NCI-H1105 (cell line): ENCODE results near the gene TARBP2.
"Not testable (repeated sequence)": the region's sequence is repeated elsewhere in the genome, so short reads cannot be mapped to it uniquely, and the experiment has no call there.

Source experiments
- DNase-seq: peaks from one replicate; lab custom pipeline; 2025; lab: John Stamatoyannopoulos, UW

The TARBP2 gene

DNA sequence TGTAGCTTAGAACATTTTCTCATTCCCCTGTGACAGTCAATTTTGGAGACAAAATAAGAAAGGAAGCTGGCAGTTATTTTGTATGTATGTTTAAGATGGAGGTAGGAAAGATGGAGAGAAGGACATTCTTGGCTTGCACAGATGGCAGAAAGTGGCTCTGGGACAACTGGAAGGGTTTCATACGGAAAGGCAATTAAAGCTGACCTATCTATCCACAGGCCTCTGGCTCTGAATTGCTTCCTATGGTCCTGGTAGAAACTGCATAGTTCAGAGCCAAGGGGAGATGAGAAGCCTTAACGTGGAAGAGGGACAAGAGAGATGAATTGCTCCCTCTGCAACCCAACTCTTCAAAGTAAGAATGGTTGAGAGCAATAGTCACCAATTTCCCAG lies 14.2 kb downstream of the TARBP2 start:
- DNase-seq, result no peak

DNA sequence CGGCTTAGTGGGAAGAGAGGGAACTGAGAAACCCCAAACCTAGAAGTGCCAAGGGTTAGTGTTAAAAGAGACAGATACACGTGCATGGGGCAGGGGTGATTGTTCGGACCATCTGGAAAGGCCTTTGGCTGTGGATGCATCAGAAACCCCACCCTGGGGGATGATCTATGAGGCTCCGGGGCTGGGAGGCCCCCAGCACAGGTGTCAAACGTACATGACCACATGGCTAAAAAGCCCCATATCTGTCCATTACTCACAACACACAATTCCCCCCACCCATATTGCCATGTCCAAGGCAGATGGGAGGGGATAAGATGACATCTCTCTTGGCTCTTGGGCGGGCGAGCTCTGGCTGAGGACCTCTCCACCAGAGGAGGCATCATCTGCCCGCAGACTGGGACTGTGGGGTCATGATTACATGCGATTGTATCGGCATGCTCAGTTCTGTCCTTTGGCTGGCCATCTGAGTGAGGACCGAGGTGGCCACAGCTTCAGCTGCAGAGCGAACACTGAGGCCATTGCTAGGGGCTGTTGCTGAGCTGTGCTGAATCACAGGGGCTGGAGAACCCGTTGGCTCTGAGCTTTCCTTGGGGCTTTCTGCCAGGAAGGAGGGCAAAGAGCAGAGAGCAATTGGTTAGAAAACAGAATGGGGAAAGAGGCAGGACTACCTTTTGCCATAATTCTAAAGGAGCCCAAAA lies 15.8 kb downstream of the TARBP2 start:
- DNase-seq, result no peak

DNA sequence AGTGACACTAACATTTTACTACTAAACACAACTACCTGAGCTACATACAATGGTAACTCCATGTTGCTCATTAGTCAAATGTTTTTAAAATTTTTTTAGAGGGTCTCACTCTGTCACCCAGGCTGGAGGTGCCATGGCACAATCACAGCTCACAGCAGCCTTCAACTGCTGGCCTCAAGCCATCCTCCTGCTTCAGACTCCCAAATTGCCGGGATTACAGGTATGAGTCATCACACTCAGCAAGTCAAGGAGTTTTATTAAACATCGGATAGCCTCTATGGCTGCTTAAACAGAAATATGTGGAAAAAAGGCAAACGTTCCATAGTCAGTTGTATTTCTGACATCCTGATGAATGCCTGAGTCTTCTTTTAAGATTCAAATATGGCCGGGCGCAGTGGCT lies 17.3 kb downstream of the TARBP2 start:
- DNase-seq, result no peak

DNA sequence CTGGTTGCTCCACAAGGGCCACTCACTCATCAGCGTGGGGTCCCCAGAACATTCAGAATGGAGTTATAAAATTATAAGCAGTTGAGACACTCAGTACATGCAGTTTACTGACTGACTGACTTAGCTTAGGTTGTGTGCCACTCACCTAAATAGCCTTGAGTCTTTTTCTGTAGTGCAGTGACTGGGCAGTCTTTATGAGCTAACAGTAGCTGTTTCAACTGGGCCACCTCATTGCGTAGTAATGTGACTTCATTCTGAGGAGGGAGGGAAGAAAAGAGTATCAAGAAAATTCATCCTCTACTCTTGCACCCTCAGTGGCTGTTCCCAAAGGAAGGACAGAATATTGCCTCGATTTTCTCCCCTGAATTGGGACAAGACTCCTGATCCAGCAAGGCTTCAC lies 22.0 kb downstream of the TARBP2 start:
- DNase-seq, result no peak

DNA sequence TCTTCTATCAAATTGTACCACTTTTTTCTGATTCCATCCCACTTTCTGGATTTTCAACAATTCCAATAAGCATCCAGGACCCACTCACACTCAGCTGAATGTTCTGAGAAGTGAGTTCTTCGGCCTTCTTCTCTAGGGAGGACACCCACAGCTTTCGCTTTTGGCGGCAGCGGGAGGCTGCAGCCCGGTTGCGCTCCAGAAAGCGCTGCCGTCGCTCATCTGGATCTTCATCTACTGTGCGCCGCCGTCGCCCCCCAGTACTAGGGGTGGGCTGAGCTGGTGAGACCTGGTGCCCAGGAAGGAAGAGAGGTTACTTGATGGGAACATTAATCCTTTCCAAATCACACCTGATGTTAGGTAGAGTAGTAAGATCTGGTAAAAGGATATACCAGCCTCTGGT lies 23.4 kb downstream of the TARBP2 start:
- DNase-seq, result no peak

DNA sequence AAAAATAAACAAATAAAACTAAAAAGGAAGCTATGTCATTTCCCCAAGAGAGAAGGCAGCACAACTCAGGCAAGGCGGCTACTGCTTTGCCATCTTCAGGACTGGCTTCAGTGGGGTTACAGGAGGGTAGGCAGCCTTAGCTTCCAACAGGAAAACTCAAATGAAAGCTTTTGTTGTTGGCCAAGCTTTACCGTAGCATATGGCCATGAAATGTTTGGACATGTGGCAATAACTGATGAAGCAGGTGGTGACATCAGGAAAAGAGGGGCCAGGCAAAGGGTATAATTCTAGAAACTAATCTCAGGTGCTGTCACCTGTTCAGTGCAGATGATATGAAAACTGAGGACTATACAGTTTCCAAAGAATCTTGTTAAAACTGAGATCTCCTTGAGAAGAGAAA lies 29.0 kb downstream of the TARBP2 start:
- no peak for DNase-seq

DNA sequence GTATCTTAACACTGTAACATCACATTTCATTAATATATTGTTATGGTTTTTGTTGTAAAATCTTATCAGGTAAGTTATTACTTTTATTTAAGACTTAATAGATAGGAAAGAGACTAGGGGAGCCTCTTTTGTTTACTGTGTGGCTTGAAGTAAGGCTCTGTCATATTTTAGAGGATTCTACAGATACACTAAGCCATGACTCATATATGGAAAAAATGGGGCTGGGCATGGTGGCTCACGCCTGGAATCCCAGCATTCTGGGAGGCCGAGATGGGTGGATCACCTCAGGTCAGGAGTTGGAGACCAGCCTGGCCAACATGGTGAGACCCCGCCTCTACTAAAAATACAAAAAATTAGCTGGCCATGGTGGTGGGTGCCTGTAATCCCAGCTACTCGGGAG lies 29.8 kb downstream of the TARBP2 start:
- DNase-seq, result no peak

DNA sequence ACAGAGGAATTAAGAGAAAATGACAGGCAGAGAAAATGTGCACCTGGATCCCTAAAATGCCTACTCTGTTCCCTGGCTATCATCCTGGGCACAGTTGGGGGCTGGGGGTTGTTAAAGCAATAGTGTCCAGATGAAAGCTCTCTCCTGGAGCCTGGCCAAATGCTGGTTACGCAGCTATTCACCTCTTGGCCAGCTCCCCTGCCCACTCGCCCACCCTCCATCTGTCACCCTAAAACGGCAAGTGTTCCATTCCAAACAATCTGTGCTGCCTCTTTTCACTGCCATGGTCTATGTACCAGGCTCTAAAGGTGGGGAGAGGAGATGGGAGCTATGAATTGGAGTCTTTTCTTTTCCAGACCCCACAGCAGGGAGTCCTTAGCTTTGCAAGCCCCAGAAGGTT lies 30.9 kb downstream of the TARBP2 start:
- DNase-seq, result no peak

DNA sequence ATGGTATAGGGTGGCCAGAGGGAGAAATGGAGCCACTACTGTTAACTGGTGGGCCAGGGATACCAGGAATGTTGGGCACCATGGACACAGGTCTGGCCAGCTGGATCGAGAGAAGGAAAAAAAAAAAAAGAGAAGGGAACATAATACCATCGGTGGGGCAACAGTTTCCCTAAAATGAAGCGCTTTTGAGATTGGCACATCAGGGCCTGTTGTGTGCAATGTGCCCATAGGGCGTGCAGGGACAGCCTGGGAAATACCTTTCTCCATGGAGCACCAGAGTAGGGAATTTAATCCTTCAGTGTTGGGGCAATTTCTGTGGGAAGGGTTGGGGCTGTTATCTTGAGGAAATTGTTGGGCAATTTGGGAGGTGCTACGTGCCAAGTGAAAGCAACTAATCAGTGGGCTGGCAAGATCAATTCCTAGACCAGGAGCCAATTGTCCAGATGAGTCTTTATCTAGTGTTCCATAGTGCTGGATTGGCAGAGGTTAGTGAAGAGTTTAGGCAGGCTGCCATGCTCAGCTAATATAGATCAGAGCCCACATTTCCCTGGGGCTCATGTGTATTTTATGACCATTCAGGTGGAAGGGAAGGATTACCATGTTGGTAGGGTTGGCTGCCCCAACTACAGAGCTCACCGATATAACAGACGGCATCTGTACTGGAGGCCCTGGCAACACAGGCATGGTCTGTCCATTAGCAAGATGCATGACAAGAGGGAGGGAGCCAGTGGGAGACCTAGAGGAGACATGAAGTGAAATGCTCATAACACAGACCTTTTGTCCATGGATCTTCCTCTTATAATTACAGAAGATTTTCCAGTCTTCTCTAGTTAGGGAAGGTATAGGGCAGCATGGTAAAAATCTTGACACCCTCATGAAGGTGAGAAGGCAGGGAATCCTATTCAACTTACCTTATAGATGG lies 31.7 kb downstream of the TARBP2 start:
- DNase-seq, result no peak

DNA sequence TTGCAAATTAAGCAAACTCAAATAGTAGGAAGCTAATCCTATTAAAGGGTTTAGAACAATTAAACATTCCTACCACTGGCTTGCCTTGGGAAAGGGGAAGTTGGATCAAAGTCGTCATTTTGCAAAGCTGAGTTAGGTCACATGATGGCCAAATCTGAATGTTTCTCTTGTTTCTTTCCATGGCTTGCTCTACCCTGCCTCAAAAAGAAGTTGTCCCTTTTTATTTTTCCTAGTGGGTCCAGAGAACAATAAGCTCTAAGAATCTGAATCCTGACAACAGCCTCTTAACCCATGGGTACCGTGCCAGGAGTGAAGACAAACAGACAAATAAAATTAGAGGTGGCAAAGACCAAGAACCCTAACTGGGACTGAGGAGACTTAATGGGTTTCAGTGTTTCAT lies 32.4 kb downstream of the TARBP2 start:
- DNase-seq, result no peak

DNA sequence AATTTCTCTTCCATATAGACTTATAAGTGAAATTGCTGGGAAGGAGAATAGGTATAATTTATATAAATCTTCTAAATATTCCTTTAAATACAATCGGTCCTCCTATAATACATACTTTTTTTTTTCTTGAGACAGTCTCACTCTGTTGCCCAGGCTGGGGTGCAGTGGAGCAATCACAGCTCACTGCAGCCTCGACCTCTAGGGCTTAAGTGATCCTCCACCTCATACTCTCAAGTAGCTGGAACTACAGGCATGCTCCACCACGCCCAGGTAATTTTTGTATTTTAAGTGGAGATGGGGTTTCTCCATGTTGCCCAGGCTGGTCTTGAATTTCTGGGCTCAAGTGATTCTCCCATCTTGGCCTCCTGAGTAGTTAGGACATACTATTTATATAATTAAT lies 35.9 kb downstream of the TARBP2 start:
- no peak for DNase-seq

DNA sequence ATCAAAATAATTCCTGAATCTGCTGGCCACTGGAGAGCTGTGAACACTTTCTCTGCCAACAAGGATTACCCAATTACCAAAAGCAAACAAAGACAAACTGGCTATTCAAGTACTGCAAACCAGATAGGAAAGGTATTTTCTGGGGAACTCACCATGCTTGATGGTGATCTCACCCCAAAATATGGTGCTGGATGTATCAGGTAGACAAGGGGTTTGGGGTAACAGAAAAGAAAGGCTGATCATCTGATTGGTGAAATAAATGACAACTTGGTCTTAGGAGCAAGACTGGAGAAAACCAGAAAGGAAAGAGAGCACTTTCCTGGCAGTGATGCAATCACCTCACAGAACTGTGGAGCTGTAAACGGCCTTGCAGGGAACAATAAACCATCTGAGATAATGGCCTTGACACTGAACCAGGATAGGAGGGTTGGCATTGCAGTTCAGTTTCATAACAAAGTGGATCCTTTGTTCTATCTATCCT lies 37.2 kb downstream of the TARBP2 start:
- DNase-seq, result peak; percentile 19

DNA sequence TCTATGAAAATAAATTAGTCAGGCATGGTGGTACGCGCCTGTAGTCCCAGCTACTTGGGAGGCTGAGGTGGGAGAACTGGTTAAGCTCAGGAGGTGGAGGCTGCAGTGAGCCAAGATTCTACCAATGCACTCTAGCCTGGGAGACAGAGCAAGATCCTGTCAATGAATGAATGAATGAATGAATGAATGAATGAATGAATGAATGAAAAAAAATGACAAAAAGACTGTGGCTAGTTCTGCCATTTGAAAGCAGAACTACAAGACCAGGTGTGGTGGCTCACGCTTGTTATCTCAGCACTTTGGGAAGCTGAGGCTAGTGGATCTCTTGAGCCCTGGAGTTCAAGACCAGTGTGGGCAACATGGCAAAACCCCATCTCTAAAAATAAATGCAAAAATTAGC lies 38.4 kb downstream of the TARBP2 start:
- DNase-seq, result no peak

DNA sequence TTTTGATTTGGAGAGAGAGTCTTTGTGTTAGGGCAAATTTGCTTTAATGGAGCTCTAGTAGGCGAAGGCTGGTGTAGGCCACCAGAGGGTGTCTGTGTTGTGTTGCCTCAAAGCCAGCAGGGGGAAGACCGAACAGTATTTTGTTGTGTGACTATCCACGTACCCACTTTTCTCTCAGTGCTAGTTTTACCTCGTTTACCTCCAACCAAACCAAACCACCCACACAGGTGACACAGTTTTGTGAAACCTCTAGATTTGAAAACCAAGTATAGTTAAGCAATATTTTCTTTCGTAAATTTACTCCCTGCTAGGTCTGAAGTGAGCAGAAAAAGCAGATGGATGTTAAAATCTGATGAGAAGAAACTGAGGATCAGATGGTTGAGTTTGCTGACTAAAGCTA lies 42.5 kb downstream of the TARBP2 start:
- DNase-seq, result no peak

DNA sequence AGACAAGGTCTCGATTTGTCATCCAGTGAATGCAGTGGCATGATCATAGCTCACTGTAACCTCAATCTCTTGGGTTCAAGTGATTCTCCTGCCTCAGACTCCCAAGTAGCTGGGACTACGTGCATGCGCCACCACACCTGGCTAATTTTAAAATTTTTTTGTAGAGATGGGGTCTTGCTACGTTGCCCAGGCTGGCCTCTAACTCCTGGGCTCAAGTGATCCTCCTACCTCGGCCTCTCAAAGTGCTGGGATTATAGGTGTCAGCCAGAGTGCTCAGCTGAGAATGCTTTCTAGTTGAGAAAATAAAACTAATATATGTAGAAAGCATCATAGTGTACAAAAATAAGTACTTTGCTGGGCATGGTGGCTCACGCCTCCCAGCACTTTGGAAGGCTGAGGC lies 47.3 kb downstream of the TARBP2 start:
- DNase-seq, result not testable (repeated sequence)

DNA sequence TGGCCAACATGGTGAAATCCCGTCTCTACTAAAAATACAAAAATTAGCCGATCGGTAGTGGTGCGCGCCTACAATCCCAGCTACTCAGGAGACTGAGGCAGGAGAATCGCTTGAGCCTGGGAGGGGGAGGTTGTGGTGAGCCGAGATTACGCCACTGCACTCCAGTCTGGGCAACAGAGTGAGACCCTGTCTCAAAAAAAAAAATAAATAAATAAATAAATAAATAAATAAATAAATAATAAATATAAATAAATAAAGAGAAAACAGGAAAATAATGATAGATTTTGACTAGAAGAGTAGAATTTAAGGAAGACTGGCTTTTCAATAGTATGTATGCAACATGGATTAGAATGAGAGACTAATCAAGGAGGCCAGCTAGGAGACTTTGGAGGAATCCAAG lies 49.0 kb downstream of the TARBP2 start:
- not testable (repeated sequence) for DNase-seq

DNA sequence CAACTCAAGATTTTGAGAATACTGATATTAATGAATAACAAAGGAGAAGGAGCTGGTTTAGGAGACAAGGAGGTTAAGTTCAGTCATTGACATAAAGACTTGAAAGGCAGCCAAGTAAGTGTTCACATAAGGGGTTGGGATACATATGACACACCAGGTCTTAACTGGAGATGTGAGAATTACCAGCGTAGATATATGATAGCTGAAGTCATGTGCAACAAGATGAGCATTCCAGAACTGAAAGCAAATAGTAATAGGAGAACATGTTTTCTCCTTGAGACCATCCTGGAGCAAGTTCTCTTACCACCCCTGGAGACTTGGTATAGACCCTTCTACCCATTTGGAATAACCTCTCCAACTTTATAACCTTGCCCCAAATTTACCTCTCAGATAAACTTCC lies 49.5 kb downstream of the TARBP2 start:
- no peak for DNase-seq

DNA sequence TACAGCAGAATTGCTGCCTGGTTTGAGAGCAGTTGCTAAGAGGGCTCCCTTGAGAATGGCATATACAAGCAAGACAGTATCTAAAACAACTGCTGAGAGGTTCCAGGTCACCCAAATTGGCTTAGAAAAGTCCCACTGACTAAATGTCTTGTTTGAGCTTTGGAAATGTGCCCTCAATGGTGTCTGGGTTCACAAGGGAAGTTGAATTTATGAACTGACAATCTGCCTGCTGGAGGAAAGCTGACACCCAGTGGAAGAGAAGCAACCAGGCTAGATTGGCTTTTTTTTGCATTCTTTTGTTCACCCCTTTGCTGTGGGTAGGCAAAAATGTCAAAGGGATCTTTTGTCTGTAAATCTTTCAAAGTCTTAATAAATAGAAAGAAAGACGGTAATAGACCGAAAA lies 50.8 kb downstream of the TARBP2 start:
- no peak for DNase-seq

DNA sequence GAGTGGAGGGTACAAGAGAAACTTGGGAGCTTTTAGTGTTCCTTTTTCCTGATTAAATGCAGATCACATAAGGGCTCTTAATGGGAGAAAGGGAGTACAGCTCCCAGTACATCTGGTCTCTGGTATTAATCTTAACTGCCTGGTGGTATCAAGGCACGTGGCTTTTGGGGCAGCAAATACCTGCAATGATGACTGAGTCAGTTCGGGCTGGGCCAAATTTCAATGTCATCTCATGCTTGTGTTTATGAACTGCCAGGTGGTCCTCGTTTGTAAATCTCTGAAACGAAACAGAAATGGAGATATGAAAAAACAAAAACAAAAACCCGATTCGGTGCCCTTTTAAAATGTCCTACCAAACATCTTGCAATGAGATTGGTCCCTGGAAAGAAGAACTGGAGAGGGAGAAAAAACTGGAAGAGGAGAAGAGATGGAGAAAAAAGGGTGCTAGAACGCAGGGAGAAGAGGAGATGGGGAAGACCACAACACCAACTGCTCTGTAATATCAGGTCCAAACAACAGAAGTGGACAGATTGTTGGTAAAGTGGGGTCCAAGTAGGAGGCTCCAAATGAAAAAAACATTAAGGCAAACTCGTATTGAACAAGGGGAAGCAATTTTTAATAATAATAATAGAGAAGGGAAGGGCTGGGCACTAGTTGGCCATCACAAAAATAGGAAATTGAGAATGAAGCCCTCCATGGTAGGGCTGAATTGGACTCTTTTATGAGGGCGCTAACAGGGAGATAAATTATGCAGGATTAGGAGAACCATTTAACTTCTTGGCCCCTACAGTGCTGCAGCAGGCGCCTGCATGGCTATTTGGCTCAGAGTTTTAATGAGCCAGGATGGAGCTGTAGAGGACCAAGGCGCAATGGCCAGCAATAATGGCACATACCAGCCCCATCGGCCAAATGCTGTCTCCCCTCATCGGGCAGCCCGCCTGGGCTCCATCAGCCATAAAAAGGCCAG lies 51.6 kb downstream of the TARBP2 start:
- no peak for DNase-seq
